Subcutaneous abdominal adipose tissue (tissue), 5 donors: ENCODE results near the gene TCEAL1.
"Not testable (repeated sequence)": the region's sequence is repeated elsewhere in the genome, so short reads cannot be mapped to it uniquely, and the experiment has no call there.

ENCODE experiments used
- H3K27ac ChIP-seq: one replicate; pipeline ENCODE4 v1.7.0; 2013; ENCODE audit warnings: low read depth, mild to moderate bottlenecking, inconsistent platforms, low read length, moderate library complexity
- H3K27me3 ChIP-seq, 5 donors: one replicate each; pipeline ENCODE4 v1.7.0; 2013; ENCODE audit warnings: low read length in 5 of 5, inconsistent platforms in 1 of 5; ENCODE audit not compliant: control insufficient read depth in 5 of 5, insufficient read depth in 4 of 5
- H3K36me3 ChIP-seq, 5 donors: one replicate each; pipeline ENCODE4 v1.7.0; 2013; ENCODE audit warnings: low read length in 5 of 5; ENCODE audit not compliant: control insufficient read depth in 5 of 5, insufficient read depth in 5 of 5
- H3K4me1 ChIP-seq, 5 donors: one replicate each; pipeline ENCODE4 v1.7.0; 2013; ENCODE audit warnings: low read length in 5 of 5, mild to moderate bottlenecking in 3 of 5, moderate library complexity in 1 of 5; ENCODE audit not compliant: control insufficient read depth in 5 of 5, insufficient read depth in 5 of 5
- H3K4me3 ChIP-seq, 5 donors: one replicate each; pipeline ENCODE4 v1.7.0; 2013; ENCODE audit warnings: low read length in 5 of 5, low read depth in 1 of 5
- H3K9ac ChIP-seq, 5 donors: one replicate each; pipeline ENCODE4 v1.7.0; 2013; ENCODE audit warnings: low read length in 5 of 5, mild to moderate bottlenecking in 4 of 5, moderate library complexity in 3 of 5
- H3K9me3 ChIP-seq, 5 donors: one replicate each; pipeline ENCODE4 v1.7.0; 2013; ENCODE audit warnings: low read length in 5 of 5; ENCODE audit not compliant: control insufficient read depth in 5 of 5
- donor health status: healthy.
- donor health status: healthy.
- donor health status: healthy.
- donor health status: healthy.
- donor health status: healthy.

Gene TCEAL1

DNA sequence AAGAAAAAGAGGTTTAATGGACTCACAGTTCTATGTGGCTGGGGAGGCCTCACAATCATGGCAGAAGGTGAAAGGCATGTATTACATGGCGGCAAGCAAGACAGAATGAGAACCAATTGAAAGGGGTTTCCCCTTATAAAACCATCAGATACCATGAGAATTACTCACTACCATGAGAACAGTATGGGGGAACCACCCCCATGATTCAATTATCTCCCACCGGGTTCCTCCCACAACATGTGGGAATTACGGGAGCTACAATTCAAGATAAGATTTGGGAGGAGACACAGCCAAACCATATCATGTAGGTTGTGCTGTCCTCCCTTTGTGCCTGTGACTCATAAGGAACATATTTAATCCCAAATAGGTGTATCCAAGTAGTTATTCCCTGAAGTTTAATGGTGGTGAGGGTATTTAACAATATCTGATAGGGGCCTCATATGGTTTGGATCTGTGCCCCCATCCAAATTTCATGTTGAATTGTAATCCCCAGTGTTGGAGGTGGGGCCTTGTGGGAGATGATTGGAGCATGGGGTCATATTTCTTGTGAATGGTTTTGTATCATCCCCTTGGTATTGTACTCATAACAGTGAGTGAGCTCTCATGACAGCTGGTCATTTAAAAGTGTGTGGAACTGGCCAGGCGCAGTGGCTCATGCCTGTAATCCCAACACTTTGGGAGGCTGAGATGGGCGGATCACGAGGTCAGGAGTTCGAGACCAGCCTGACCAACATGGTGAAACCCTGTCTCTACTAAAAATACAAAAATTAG, 26.6 kb downstream of the TCEAL1 start:
- H3K36me3 ChIP-seq, H3K27ac ChIP-seq, H3K9me3 ChIP-seq, H3K9ac ChIP-seq, H3K4me3 ChIP-seq, H3K4me1 ChIP-seq: not testable (repeated sequence)
- peaks cover 4 to 24% (median 10%) of the 10 kb centered on the region in 5 donors for H3K27me3 ChIP-seq

GRCh38 chrX:103656617-103657016, 27.8 kb downstream of the TCEAL1 start:
- peaks cover 4 to 26% (median 10%) of the 10 kb centered on the region in 5 donors for H3K27me3 ChIP-seq
- H3K4me3 ChIP-seq, result no peak overlapping the region
- no peaks in the 10 kb centered on the region for H3K36me3 ChIP-seq
- no peaks in the 10 kb centered on the region for H3K9me3 ChIP-seq
- H3K9ac ChIP-seq, result no peak overlapping the region
- H3K27ac ChIP-seq, result no peak overlapping the region
- H3K4me1 ChIP-seq, result no peaks in the 10 kb centered on the region

DNA sequence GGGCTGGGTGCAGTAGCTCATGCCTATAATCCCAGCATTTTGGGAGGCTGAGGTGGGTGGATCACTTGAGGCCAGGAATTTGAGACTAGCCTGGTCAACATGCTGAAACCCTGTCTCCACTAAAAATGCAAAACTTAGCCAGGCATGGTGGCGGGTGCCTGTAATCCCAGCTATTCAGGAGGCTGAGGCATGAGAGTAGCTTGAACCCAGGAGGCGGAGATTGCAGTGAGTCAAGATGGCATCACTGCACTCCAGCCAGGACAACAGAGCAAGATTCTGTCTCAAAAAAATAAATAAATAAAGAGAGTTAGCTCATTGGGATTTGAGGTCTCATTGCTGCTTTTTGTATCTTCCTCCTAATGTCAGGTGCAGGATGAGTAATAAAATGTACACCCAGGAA, 28.3 kb downstream of the TCEAL1 start:
- H3K36me3 ChIP-seq, H3K9me3 ChIP-seq, H3K9ac ChIP-seq, H3K4me3 ChIP-seq, H3K4me1 ChIP-seq, H3K27ac ChIP-seq: not testable (repeated sequence)
- H3K27me3 ChIP-seq, result peaks cover 2 to 26% (median 10%) of the 10 kb centered on the region in 5 donors

GRCh38 chrX:103658681-103659433, 30.1 kb downstream of the TCEAL1 start:
- Histone ChIP-seq H3K4me1 (no peaks in the 10 kb centered on the region), H3K36me3 (no peaks in the 10 kb centered on the region), H3K9me3 (no peaks in the 10 kb centered on the region), H3K27ac (no peak overlapping the region), H3K4me3 (no peak overlapping the region), H3K9ac (no peak overlapping the region), H3K27me3 (peaks cover 2 to 35% (median 16%) of the 10 kb centered on the region in 5 donors)

DNA sequence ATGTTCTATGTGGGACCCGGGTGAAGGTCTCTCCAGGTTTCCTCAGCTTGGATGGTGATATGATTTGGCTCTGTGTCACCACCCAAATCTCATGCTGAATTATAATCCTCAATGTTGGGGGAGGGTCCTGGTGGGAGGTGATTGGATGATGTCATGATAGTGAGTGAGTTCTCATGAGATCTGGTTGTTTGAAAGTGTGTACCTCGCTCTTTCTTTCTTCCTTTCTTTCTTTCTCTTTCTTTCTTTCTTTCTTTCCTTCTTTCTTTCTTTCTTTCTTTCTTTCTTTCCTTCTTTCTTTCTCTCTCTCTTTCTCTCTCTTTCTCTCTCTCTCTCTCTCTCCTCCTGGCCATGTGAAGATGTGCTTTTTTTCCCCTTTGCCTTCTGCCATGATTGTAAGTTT, 30.7 kb downstream of the TCEAL1 start:
- H3K27ac ChIP-seq, H3K4me1 ChIP-seq, H3K9ac ChIP-seq, H3K9me3 ChIP-seq, H3K4me3 ChIP-seq, H3K36me3 ChIP-seq: not testable (repeated sequence)
- peaks cover 6 to 31% (median 20%) of the 10 kb centered on the region in 5 donors for H3K27me3 ChIP-seq

DNA sequence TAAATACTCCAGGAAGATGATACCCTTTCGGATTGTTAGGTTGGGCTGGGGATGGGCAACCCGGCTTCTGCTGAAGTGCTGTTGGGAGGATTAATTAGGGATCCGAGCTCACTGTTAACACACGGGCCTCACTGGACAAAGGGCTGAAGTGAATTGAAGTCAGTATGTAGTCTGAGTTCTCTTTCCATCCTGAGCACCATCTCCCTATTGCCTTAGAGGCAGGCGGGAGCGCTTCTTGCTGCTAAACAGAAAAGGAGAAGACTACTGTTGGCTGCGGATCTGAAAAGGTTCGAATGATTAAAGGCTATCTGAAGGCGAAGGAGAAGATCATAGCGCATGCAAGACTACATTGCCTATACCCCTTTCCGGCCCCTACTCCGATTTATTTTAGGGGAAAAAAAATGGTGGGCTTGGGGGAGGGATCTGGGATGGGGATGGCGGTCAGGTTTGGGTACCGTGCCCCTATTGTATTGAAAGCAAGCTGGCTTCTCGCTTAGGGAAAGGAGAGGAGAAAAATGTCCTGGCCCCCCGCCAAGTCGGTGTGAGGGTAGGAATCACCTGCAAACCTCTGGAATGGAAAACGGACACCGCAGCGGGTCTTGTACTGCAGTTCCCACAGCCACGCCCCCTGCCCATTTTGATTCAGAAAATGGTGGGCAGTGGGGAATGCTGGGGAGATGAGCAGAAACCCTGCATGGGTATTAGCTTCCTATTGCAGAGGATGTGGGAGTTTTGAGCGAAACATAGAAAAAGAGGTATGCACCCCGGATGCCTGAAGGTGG, 35.4 kb downstream of the TCEAL1 start:
- Histone ChIP-seq H3K27me3 (peaks cover 6 to 25% (median 24%) of the 10 kb centered on the region in 5 donors), H3K27ac (no peak overlapping the region), H3K4me1 (no peaks in the 10 kb centered on the region), H3K9me3 (no peaks in the 10 kb centered on the region), H3K9ac (no peak overlapping the region), H3K36me3 (no peaks in the 10 kb centered on the region), H3K4me3 (no peak overlapping the region)

- Histone ChIP-seq H3K27ac (no peak overlapping the region), H3K9me3 (no peaks in the 10 kb centered on the region), H3K9ac (no peak overlapping the region), H3K36me3 (no peaks in the 10 kb centered on the region), H3K4me3 (no peak overlapping the region), H3K27me3 (peaks cover 6 to 21% (median 16%) of the 10 kb centered on the region in 5 donors), H3K4me1 (no peaks in the 10 kb centered on the region)
Measured at GRCh38 chrX:103666202-103667107, 37.7 kb downstream of the TCEAL1 start.

DNA sequence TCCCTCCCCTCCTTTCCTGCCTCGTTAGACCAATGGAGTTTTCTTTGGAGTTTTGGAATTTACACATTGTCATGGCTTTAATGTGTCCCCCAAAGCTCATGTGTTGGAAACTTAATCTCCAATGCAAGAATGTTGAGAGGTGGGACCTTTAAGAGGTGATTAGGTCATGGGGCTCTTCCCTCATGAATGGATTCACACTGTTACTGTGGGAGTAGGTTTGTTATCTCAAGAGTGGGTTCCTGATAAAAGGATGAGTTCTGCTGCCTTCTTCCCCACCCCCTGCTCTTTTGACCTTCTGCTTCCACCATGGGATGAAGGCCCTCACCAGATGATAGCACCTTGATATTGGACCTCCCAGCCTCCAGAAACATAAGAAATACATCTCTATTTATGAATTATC, 41.0 kb downstream of the TCEAL1 start:
- Histone ChIP-seq H3K27me3 (peaks cover 0 to 9% (median 4%) of the 10 kb centered on the region in 5 donors), H3K9ac (no peak overlapping the region), H3K4me3 (no peak overlapping the region), H3K27ac (no peak overlapping the region), H3K4me1 (no peaks in the 10 kb centered on the region), H3K9me3 (no peaks in the 10 kb centered on the region), H3K36me3 (peaks cover 0 to 4% (median 2%) of the 10 kb centered on the region in 5 donors)
